ENCODE results near the gene OPHN1. TPM values are rescaled to one million over a fixed set of nuclear protein-coding genes. Genes with fewer than 3 reads are reported as not detected.

Gene OPHN1
- total RNA-seq, 1 donor: 6.9 TPM

GRCh38 chrX:68018248-68019203, 414.8 kb downstream of the OPHN1 start:
- H3K79me2 ChIP-seq (ENCODE audit: insufficient read depth, low read length): no peaks in the 10 kb centered on the region
- peak; percentile 60 for TF ChIP-seq CTCF (IDR thresholded peaks at IDR 0.05; ENCODE audit: extremely low read depth, low read depth, low read length)
- DNase-seq (ENCODE audit: insufficient read length, low spot score, missing footprints): peak; percentile 31

GRCh38 chrX:67998540-67998939, 434.8 kb downstream of the OPHN1 start:
- no peaks in the 10 kb centered on the region for H4K20me1 ChIP-seq (ENCODE audit: insufficient read depth, low read length)
- no peak for DNase-seq (ENCODE audit: insufficient read length, low spot score, missing footprints)
- no peak overlapping the region for H3K27ac ChIP-seq (ENCODE audit: low read depth, low read length)
- TF ChIP-seq CTCF (IDR thresholded peaks at IDR 0.05; ENCODE audit: extremely low read depth, low read depth, low read length): no peak
- H3K9me3 ChIP-seq (ENCODE audit: low read depth, low read length): peaks cover 4% of the 10 kb centered on the region
- no peaks in the 10 kb centered on the region for H3K36me3 ChIP-seq (ENCODE audit: insufficient read depth, low read length)
- no peak overlapping the region for H3K4me2 ChIP-seq (ENCODE audit: insufficient read depth, low read length)
- no peak overlapping the region for H2AFZ ChIP-seq (ENCODE audit: low read length)
- no peaks in the 10 kb centered on the region for H3K4me1 ChIP-seq (ENCODE audit: insufficient read depth, low read length)
- H3K4me3 ChIP-seq (ENCODE audit: insufficient read depth, low read length): no peak overlapping the region
- H3K79me2 ChIP-seq (ENCODE audit: insufficient read depth, low read length): no peaks in the 10 kb centered on the region
- no peaks in the 10 kb centered on the region for H3K27me3 ChIP-seq (ENCODE audit: insufficient read depth, low read length)

More at GRCh38 chrX:68018248-68019203, 414.8 kb downstream of the OPHN1 start:
- Histone ChIP-seq H3K4me2 (ENCODE audit: insufficient read depth, low read length) (no peak overlapping the region), H3K27ac (ENCODE audit: low read depth, low read length) (no peak overlapping the region), H3K4me1 (ENCODE audit: insufficient read depth, low read length) (no peaks in the 10 kb centered on the region), H3K36me3 (ENCODE audit: insufficient read depth, low read length) (no peaks in the 10 kb centered on the region), H3K4me3 (ENCODE audit: insufficient read depth, low read length) (no peak overlapping the region), H4K20me1 (ENCODE audit: insufficient read depth, low read length) (no peaks in the 10 kb centered on the region), H3K27me3 (ENCODE audit: insufficient read depth, low read length) (no peaks in the 10 kb centered on the region), H2AFZ (ENCODE audit: low read length) (no peak overlapping the region), H3K9me3 (ENCODE audit: low read depth, low read length) (no peaks in the 10 kb centered on the region)

Small RNAs within 50 kb of the gene (small RNA-seq; reads per million reads assigned to genes)
- gene RF00019 (not detected), gene RNU6-1225P (not detected)

Other genes with a start within 250 kb of the OPHN1 start
- 21.5 and 27.1 TPM in 2 replicates for gene YIPF6, start 65.6 kb upstream of the OPHN1 start, total RNA-seq
- 1.4 and 1.5 TPM in 2 replicates for gene STARD8, start 214.2 kb upstream of the OPHN1 start, total RNA-seq